Measurements from ENCODE around the gene EFEMP2. TPM values are rescaled to one million over a fixed set of nuclear protein-coding genes. Genes with fewer than 3 reads are reported as not detected.

Gene EFEMP2
- total and polyA plus RNA-seq, 2 donors (not counting 1 experiment from before 2014, with no cell fraction given): 74.0 to 161 TPM

DNA sequence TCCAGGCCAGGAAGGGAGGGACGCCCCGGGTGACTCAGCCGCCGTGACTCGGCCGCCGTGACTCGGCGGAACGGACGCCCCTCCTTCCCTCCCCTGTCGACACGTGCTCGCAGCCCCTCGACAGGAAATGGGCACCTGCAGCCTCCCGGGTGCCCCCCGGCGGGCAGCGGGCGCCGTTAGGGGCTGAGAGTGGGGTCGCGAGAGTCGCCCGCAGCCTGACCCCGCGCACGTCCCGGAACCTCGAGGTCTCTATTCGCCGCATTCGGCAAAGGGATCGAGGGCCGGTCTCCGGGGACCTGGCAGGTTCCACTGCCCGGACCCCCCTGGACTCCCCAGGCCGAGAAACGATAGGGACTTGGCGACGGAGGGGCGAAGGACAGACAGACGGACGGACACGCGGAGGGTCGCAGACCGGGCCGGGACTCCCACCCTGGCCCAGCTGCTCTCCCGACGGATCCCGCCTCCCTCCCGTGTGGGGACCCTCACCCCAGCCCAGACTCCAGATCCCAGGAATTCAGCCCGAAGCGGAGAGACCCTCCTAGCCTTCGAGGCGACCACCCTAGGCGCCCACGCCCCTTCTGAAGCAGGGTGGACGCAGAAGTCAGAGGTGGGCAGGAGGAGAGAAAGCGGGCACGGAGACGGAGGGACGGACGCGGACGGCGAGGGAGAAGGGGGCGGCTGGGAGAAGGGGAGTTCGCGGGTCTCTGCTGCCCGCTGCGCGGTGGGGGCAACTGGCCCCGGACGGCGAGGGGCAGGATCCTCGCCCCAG is 26.9 kb upstream of the EFEMP2 start:
- peak; percentile 71 to 76 for DNase-seq (ENCODE audit: low read depth in 2 of 2)
- Histone ChIP-seq H3K27ac (ENCODE audit: insufficient read depth, low read length) (peak overlapping the region; percentile 100), H3K4me1 (ENCODE audit: control insufficient read depth, extremely low read depth, insufficient read depth, low read length) (peaks cover 37% of the 10 kb centered on the region), H4K20me1 (ENCODE audit: control insufficient read depth, extremely low read depth, insufficient read depth, low read length) (no peaks in the 10 kb centered on the region), H3K9me3 (ENCODE audit: control insufficient read depth, insufficient read depth, low read depth, low read length) (no peaks in the 10 kb centered on the region), H3K4me3 (replicated peaks in 1 of 4; ENCODE audit: control extremely low read depth in 1 of 4, insufficient read depth in 1 of 4, low read depth in 3 of 4, low read length in 4 of 4) (peak overlapping the region; percentile 72 to 97 (median 89)), H3K9ac (ENCODE audit: insufficient read depth, low read length) (peak overlapping the region; percentile 99), H3K79me2 (ENCODE audit: control insufficient read depth, insufficient read depth, low read length) (peaks cover 72% of the 10 kb centered on the region), H3K27me3 (ENCODE audit: control insufficient read depth, insufficient read depth, low read length) (no peaks in the 10 kb centered on the region), H2AFZ (ENCODE audit: low read length) (no peak overlapping the region), H3K36me3 (ENCODE audit: control insufficient read depth, insufficient read depth, low read length) (peaks cover 9% of the 10 kb centered on the region), H3K4me2 (ENCODE audit: extremely low read depth, insufficient read depth, low read length) (peak overlapping the region; percentile 32)
- TF ChIP-seq, protein P1, sequence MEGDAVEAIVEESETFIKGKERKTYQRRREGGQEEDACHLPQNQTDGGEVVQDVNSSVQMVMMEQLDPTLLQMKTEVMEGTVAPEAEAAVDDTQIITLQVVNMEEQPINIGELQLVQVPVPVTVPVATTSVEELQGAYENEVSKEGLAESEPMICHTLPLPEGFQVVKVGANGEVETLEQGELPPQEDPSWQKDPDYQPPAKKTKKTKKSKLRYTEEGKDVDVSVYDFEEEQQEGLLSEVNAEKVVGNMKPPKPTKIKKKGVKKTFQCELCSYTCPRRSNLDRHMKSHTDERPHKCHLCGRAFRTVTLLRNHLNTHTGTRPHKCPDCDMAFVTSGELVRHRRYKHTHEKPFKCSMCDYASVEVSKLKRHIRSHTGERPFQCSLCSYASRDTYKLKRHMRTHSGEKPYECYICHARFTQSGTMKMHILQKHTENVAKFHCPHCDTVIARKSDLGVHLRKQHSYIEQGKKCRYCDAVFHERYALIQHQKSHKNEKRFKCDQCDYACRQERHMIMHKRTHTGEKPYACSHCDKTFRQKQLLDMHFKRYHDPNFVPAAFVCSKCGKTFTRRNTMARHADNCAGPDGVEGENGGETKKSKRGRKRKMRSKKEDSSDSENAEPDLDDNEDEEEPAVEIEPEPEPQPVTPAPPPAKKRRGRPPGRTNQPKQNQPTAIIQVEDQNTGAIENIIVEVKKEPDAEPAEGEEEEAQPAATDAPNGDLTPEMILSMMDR (conservative IDR thresholded peaks at IDR 0.05 in 1 of 2, IDR thresholded peaks at IDR 0.05 in 1 of 2; ENCODE audit: low read depth in 1 of 2, low read length in 2 of 2): no peak

DNA sequence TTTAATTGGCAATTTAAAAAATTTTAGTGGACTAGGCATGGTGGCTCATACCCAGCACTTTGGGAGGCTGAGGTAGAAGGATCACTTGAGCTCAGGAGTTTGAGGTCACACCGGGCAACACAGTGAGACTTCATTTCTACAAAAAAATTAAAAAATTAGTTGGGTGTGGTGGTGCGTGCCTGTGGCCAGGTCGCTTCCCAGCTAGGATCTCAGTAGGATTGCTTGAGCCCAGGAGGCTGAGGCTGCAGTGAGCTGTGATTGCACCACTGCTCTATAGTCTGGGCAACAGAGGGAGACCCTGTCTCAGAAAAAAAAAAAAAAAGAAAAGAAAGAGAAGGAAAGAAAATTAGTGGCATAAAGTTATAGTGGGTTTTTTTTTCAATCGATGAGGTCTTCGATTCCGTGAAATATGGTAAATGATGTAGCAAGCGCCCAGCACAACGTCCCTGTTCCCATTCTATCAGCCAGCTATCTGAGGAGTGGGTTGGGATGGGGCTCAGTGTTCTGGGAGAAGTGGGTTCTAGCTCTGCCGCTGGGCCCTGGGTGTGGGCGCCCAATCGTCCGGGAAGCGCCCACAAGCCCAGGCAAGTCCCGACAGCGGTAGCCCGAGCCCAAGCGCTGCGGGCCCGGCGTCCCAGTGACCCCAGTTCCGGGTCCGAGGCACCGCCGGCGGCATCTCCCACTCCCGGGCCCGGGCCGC is 26.2 kb upstream of the EFEMP2 start:
- Histone ChIP-seq H3K36me3 (ENCODE audit: control insufficient read depth, insufficient read depth, low read length) (peaks cover 13% of the 10 kb centered on the region), H3K9me3 (ENCODE audit: control insufficient read depth, insufficient read depth, low read depth, low read length) (no peaks in the 10 kb centered on the region), H3K27ac (ENCODE audit: insufficient read depth, low read length) (peak overlapping the region; percentile 100), H3K4me2 (ENCODE audit: extremely low read depth, insufficient read depth, low read length) (peak overlapping the region; percentile 53), H3K4me1 (ENCODE audit: control insufficient read depth, extremely low read depth, insufficient read depth, low read length) (peaks cover 40% of the 10 kb centered on the region), H3K79me2 (ENCODE audit: control insufficient read depth, insufficient read depth, low read length) (peaks cover 80% of the 10 kb centered on the region), H2AFZ (ENCODE audit: low read length) (no peak overlapping the region), H3K9ac (ENCODE audit: insufficient read depth, low read length) (peak overlapping the region; percentile 99), H3K27me3 (ENCODE audit: control insufficient read depth, insufficient read depth, low read length) (no peaks in the 10 kb centered on the region), H3K4me3 (replicated peaks in 1 of 4; ENCODE audit: control extremely low read depth in 1 of 4, insufficient read depth in 1 of 4, low read depth in 3 of 4, low read length in 4 of 4) (peak overlapping the region; percentile 82 to 97 (median 91)), H4K20me1 (ENCODE audit: control insufficient read depth, extremely low read depth, insufficient read depth, low read length) (no peaks in the 10 kb centered on the region)
- TF ChIP-seq, protein P1 (conservative IDR thresholded peaks at IDR 0.05 in 1 of 2, IDR thresholded peaks at IDR 0.05 in 1 of 2; ENCODE audit: low read depth in 1 of 2, low read length in 2 of 2): no peak
- no peak for TF ChIP-seq EZH2 (IDR thresholded peaks at IDR 0.05; ENCODE audit: low read length, missing control alignments)
- peak in 1 of 2 donors; percentile 30 for DNase-seq (ENCODE audit: low read depth in 2 of 2)

DNA sequence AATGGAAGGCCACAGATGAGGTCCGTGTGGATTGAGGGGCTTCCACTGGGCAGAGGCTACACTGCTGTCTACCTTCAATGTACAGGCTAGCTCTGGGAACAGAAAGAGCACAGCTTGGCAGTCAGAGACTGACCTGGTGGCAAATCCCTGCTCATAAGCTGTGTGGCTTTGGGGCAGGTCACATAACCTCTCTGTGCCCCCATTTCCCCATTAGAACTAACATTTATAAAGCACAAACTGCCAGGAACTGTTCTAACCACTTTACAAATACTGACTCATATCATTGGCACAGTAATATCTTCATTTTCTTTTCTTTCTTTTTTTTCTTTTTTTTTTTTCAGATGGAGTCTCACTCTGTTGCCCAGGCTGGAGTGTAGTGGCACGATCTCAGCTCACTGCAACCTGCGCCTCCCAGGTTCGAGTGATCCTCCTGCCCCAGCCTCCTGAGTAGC is 24.4 kb upstream of the EFEMP2 start:
- TF ChIP-seq EZH2 (IDR thresholded peaks at IDR 0.05; ENCODE audit: low read length, missing control alignments): no peak
- TF ChIP-seq, protein P1 (conservative IDR thresholded peaks at IDR 0.05 in 1 of 2, IDR thresholded peaks at IDR 0.05 in 1 of 2; ENCODE audit: low read depth in 1 of 2, low read length in 2 of 2): no peak
- H3K27me3 ChIP-seq (ENCODE audit: control insufficient read depth, insufficient read depth, low read length): no peaks in the 10 kb centered on the region
- H3K9me3 ChIP-seq (ENCODE audit: control insufficient read depth, insufficient read depth, low read depth, low read length): no peaks in the 10 kb centered on the region
- H3K36me3 ChIP-seq (ENCODE audit: control insufficient read depth, insufficient read depth, low read length): peaks cover 22% of the 10 kb centered on the region
- peak overlapping the region; percentile 45 for H3K9ac ChIP-seq (ENCODE audit: insufficient read depth, low read length)
- H3K4me1 ChIP-seq (ENCODE audit: control insufficient read depth, extremely low read depth, insufficient read depth, low read length): peaks cover 31% of the 10 kb centered on the region
- peak in 1 of 2 donors; percentile 28 for DNase-seq (ENCODE audit: low read depth in 2 of 2)
- peaks cover 93% of the 10 kb centered on the region for H3K79me2 ChIP-seq (ENCODE audit: control insufficient read depth, insufficient read depth, low read length)
- no peaks in the 10 kb centered on the region for H4K20me1 ChIP-seq (ENCODE audit: control insufficient read depth, extremely low read depth, insufficient read depth, low read length)
- peak overlapping the region; percentile 100 for H3K27ac ChIP-seq (ENCODE audit: insufficient read depth, low read length)
- H3K4me3 ChIP-seq (replicated peaks in 1 of 4; ENCODE audit: control extremely low read depth in 1 of 4, insufficient read depth in 1 of 4, low read depth in 3 of 4, low read length in 4 of 4): peak overlapping the region; percentile 14 to 96 (median 58)
- H3K4me2 ChIP-seq (ENCODE audit: extremely low read depth, insufficient read depth, low read length): peak overlapping the region; percentile 84
- no peak overlapping the region for H2AFZ ChIP-seq (ENCODE audit: low read length)
